ENCODE measurements around the gene SPATA31C2. TPM values are rescaled to one million over a fixed set of nuclear protein-coding genes. Genes with fewer than 3 reads are reported as not detected.
"Not testable (repeated sequence)": the region's sequence is repeated elsewhere in the genome, so short reads cannot be mapped to it uniquely, and the experiment has no call there.

Gene SPATA31C2
- not detected in 2 replicates for total RNA-seq (2013; cell fraction: nucleolus; rRNA removed)
- total RNA-seq (2014; rRNA removed) (not detected in 2 replicates), total RNA-seq (2014; rRNA removed; fragmentation: Illumina TruSeq; extraction: Trizol) (not detected in 2 replicates), total RNA-seq (2021) (not detected in 2 replicates), polyA plus RNA-seq (2011; rRNA removed) (not detected in 2 replicates), polyA plus RNA-seq (2014; fragmentation: Illumina TruSeq; extraction: Trizol) (not detected in 2 replicates), polyA plus RNA-seq (2014; fragmentation: Nextera tagmentation; extraction: Ambion mirVana) (not detected), polyA plus RNA-seq (2014; rRNA removed) (not detected in 2 replicates), polyA plus RNA-seq (2016; fragmentation: Nextera tagmentation; extraction: Ambion mirVana) (not detected), polyA minus RNA-seq (2011; rRNA and poly(A)+ RNA removed) (not detected in 2 replicates), Bru-seq, nascent RNA (not detected), BruChase-seq, experiment 1, labeled RNA remaining after a 6-hour chase (not detected), BruChase-seq, experiment 2, labeled RNA remaining after a 2-hour chase (not detected)
- polyA plus RNA-seq (2011; ENCODE audit: low read depth): not detected
- polyA plus RNA-seq (2011; cell fraction: cytosol; rRNA removed): not detected in 2 replicates
- polyA plus RNA-seq (2011; cell fraction: nucleus; rRNA removed): not detected in 2 replicates
- polyA plus RNA-seq (2012): not detected in 2 replicates
- polyA minus RNA-seq (2011; cell fraction: cytosol; rRNA and poly(A)+ RNA removed): not detected in 2 replicates
- not detected in 2 replicates for polyA minus RNA-seq (2011; cell fraction: nucleus; rRNA and poly(A)+ RNA removed)
- long read RNA-seq, experiment 1: 0 reads
- long read RNA-seq, experiment 2: 0 reads

- SMC1A ChIA-PET (ENCODE audit: uncharacterized antibody, unreplicated experiment); H3K36me3 ChIP-seq (ENCODE audit: control insufficient read depth in 2 of 2, insufficient read depth in 2 of 2, low read length in 1 of 2); POLR2A ChIA-PET; ATAC-seq; in situ Hi-C loops (cut with MboI); H3K27me3 ChIP-seq (replicated peaks in 1 of 2; ENCODE audit: control insufficient read depth in 2 of 2, insufficient read depth in 2 of 2, low read length in 1 of 2); intact Hi-C loops (cut with micrococcal nuclease; ENCODE audit: unreplicated experiment); BruUV-seq (replicated peaks); H4K20me1 ChIP-seq (ENCODE audit: control insufficient read depth, insufficient read depth); H3K27ac ChIP-seq (ENCODE audit: control insufficient read depth, insufficient read depth); H3K79me2 ChIP-seq (ENCODE audit: control insufficient read depth, insufficient read depth, low read length); RAD21 ChIA-PET (ENCODE audit: unreplicated experiment); H3K4me3 ChIP-seq; H3K4me2 ChIP-seq (ENCODE audit: control insufficient read depth, insufficient read depth); H2AFZ ChIP-seq (ENCODE audit: control insufficient read depth, low read depth, low read length); H3K4me1 ChIP-seq (ENCODE audit: control insufficient read depth, insufficient read depth, low read length); CTCF ChIA-PET; H3K9ac ChIP-seq (ENCODE audit: control insufficient read depth, insufficient read depth, low read length); FAIRE-seq; H3K9me3 ChIP-seq (replicated peaks; ENCODE audit: control insufficient read depth, insufficient read depth, low read length); DNase-seq (ENCODE audit: low read depth, low spot score): not testable (repeated sequence)
- 33% methylated on average over 1 of the region's 8 CpGs for WGBS (ENCODE audit: insufficient coverage, insufficient replicate concordance, low lambda C conversion rate, missing lambda C conversion rate)
Measured at GRCh38 chr9:88138375-88138774, at the start of gene SPATA31C2. Gene SPATA31C2, minus strand, starts transcription at chr9:88138475. Its CDS starts 29 bp downstream, at chr9:88138446.

GRCh38 chr9:88187631-88188030 is 49.4 kb upstream of the SPATA31C2 start:
- Histone ChIP-seq H3K36me3 (ENCODE audit: control insufficient read depth in 2 of 2, insufficient read depth in 2 of 2, low read length in 1 of 2) (no peaks in the 10 kb centered on the region), H3K9ac (ENCODE audit: control insufficient read depth, insufficient read depth, low read length) (no peak overlapping the region), H3K4me1 (ENCODE audit: control insufficient read depth, insufficient read depth, low read length) (no peaks in the 10 kb centered on the region), H2AFZ (ENCODE audit: control insufficient read depth, low read depth, low read length) (no peak overlapping the region), H3K79me2 (ENCODE audit: control insufficient read depth, insufficient read depth, low read length) (no peaks in the 10 kb centered on the region), H4K20me1 (ENCODE audit: control insufficient read depth, insufficient read depth) (no peaks in the 10 kb centered on the region), H3K27me3 (replicated peaks in 1 of 2; ENCODE audit: control insufficient read depth in 2 of 2, insufficient read depth in 2 of 2, low read length in 1 of 2) (no peaks in the 10 kb centered on the region), H3K9me3 (replicated peaks; ENCODE audit: control insufficient read depth, insufficient read depth, low read length) (no peaks in the 10 kb centered on the region), H3K27ac (ENCODE audit: control insufficient read depth, insufficient read depth) (no peak overlapping the region), H3K4me3 (no peak overlapping the region), H3K4me2 (ENCODE audit: control insufficient read depth, insufficient read depth) (no peak overlapping the region)
- in situ Hi-C loops (cut with MboI) (no loop called here), intact Hi-C loops (cut with micrococcal nuclease; ENCODE audit: unreplicated experiment) (no loop called here)
- no peak for ATAC-seq
- RAD21 ChIA-PET (ENCODE audit: unreplicated experiment): no interaction called here
- no TSS peak for BruUV-seq (replicated peaks)
- DNase-seq (ENCODE audit: low read depth, low spot score): no peak
- POLR2A ChIA-PET: no interaction called here
- CTCF ChIA-PET: no interaction called here
- 0% methylated on average over 2 of the region's 2 CpGs for WGBS (ENCODE audit: insufficient coverage, insufficient replicate concordance, low lambda C conversion rate, missing lambda C conversion rate)
- no peak for FAIRE-seq
- SMC1A ChIA-PET (ENCODE audit: uncharacterized antibody, unreplicated experiment): interaction anchor here (0.7 kb wide), 1 partner anchor 92 kb away, joined by 3 read pairs; no protein-coding TSS in a partner anchor
- TF ChIP-seq ZBTB4 (CRISPR knock-in tag; IDR thresholded peaks at IDR 0.05) (no peak), SREBF2 (IDR thresholded peaks at IDR 0.05; ENCODE audit: low read length) (no peak), ATF2 (IDR thresholded peaks at IDR 0.05; ENCODE audit: low read length) (no peak), NRF1 (conservative IDR thresholded peaks at IDR 0.05; ENCODE audit: low read depth, low read length) (no peak), E2F4 (IDR thresholded peaks at IDR 0.05; ENCODE audit: low read depth, low read length) (no peak), CBX3 (IDR thresholded peaks at IDR 0.05; ENCODE audit: borderline replicate concordance, low read depth) (no peak), MAX (IDR thresholded peaks at IDR 0.05; ENCODE audit: low read depth, low read length) (no peak), BHLHE40 (IDR thresholded peaks at IDR 0.05; ENCODE audit: borderline replicate concordance in 1 of 2, low read depth in 2 of 2, low read length in 1 of 2) (no peak)

Data from GM12878 (cell line).